Esophagus muscularis mucosa (tissue), 3 donors: Measurements from ENCODE around the gene BCL3.

ENCODE experiments used
- POLR2AphosphoS5 ChIP-seq, 2 donors: sonication (generic); formaldehyde crosslinking; IDR thresholded peaks; one replicate each; pipeline ENCODE4 v1.6.1; 2017; ENCODE audit warnings: antibody characterized with exemption in 2 of 2
- TF ChIP-seq, protein P1 (sequence below), 3 experiments: fragments of 200-600 bp in 2 of 3; fragments of 450-650 bp in 1 of 3; sonication (generic) in 2 of 3; IDR thresholded peaks; one replicate each; pipeline ENCODE4 v1.5.1; 2017 to 2019; ENCODE audit warnings: antibody characterized with exemption in 3 of 3, mild to moderate bottlenecking in 2 of 3, moderate library complexity in 1 of 3

- TF ChIP-seq, protein P1, sequence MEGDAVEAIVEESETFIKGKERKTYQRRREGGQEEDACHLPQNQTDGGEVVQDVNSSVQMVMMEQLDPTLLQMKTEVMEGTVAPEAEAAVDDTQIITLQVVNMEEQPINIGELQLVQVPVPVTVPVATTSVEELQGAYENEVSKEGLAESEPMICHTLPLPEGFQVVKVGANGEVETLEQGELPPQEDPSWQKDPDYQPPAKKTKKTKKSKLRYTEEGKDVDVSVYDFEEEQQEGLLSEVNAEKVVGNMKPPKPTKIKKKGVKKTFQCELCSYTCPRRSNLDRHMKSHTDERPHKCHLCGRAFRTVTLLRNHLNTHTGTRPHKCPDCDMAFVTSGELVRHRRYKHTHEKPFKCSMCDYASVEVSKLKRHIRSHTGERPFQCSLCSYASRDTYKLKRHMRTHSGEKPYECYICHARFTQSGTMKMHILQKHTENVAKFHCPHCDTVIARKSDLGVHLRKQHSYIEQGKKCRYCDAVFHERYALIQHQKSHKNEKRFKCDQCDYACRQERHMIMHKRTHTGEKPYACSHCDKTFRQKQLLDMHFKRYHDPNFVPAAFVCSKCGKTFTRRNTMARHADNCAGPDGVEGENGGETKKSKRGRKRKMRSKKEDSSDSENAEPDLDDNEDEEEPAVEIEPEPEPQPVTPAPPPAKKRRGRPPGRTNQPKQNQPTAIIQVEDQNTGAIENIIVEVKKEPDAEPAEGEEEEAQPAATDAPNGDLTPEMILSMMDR (IDR thresholded peaks at IDR 0.05), result no peak
- TF ChIP-seq POLR2AphosphoS5 (IDR thresholded peaks at IDR 0.05), result no peak
These were observed 40.5 kb downstream of the BCL3 start for GRCh38 chr19:44788971-44789370.
